H9 (cell line): ENCODE results near the gene TPPP. TPM values are rescaled to one million over a fixed set of nuclear protein-coding genes. Genes with fewer than 3 reads are reported as not detected.
A peak's percentile ranks its signal among the peaks of the same experiment; 100 is the strongest.
"Not testable (repeated sequence)": the region's sequence is repeated elsewhere in the genome, so short reads cannot be mapped to it uniquely, and the experiment has no call there.

ENCODE experiments used
- DNase-seq: peaks from one replicate; pipeline ENCODE4 v3.0.0-alpha.2; 2017
- H2AFZ ChIP-seq: one replicate; pipeline ENCODE4 v1.6.1; 2013; ENCODE audit warnings: mild to moderate bottlenecking, low read length, control low read depth, moderate library complexity
- H2AK5ac ChIP-seq: 2 replicates; pipeline ENCODE4 v1.6.1; 2013; ENCODE audit warnings: low read length, control low read depth, mixed read lengths; ENCODE audit not compliant: insufficient read length
- H2BK120ac ChIP-seq: one replicate; pipeline ENCODE4 v1.6.1; 2013; ENCODE audit warnings: low read depth, mild to moderate bottlenecking, low read length, control low read depth, inconsistent platforms; ENCODE audit not compliant: poor library complexity, severe bottlenecking
- H2BK12ac ChIP-seq: 2 replicates; pipeline ENCODE4 v1.6.1; 2013; ENCODE audit warnings: low read length, control low read depth, mixed read lengths, low read depth; ENCODE audit not compliant: insufficient read length
- H2BK15ac ChIP-seq: 2 replicates; pipeline ENCODE4 v1.6.1; 2013; ENCODE audit warnings: low read depth, low read length, control low read depth
- H2BK20ac ChIP-seq: one replicate; pipeline ENCODE4 v1.6.1; 2013; ENCODE audit warnings: low read depth, mild to moderate bottlenecking, low read length, control low read depth, inconsistent platforms; ENCODE audit not compliant: poor library complexity, severe bottlenecking
- H2BK5ac ChIP-seq: 2 replicates; pipeline ENCODE4 v1.6.1; 2013; ENCODE audit warnings: low read length, control low read depth, mixed read lengths; ENCODE audit not compliant: insufficient read length
- H3K14ac ChIP-seq: 2 replicates; pipeline ENCODE4 v1.6.1; 2013; ENCODE audit warnings: low read length, control low read depth; ENCODE audit not compliant: insufficient read depth
- H3K18ac ChIP-seq: 2 replicates; pipeline ENCODE4 v1.6.1; 2013; ENCODE audit warnings: low read depth, mild to moderate bottlenecking, mixed read lengths, low read length, control low read depth; ENCODE audit not compliant: insufficient read length
- H3K23ac ChIP-seq: 2 replicates; pipeline ENCODE4 v1.6.1; 2013; ENCODE audit warnings: low read length, control low read depth, mixed read lengths, low read depth; ENCODE audit not compliant: insufficient read length
- H3K23me2 ChIP-seq: 2 replicates; pipeline ENCODE4 v1.6.1; 2013; ENCODE audit warnings: low read depth, mild to moderate bottlenecking, mixed read lengths, low read length, control low read depth; ENCODE audit not compliant: insufficient read length, poor library complexity, severe bottlenecking
- H3K27ac ChIP-seq: 2 replicates; pipeline ENCODE4 v1.5.1; 2013; ENCODE audit warnings: low read length, control low read depth, mixed read lengths, low read depth; ENCODE audit not compliant: insufficient read length
- H3K27me3 ChIP-seq: 2 replicates; pipeline ENCODE4 v1.6.1; 2013; ENCODE audit warnings: low read length, control low read depth, inconsistent platforms; ENCODE audit not compliant: insufficient read depth
- H3K4ac ChIP-seq: 2 replicates; pipeline ENCODE4 v1.6.1; 2013; ENCODE audit warnings: low read depth, mild to moderate bottlenecking, control low read depth, inconsistent platforms, low read length, moderate library complexity
- H3K4me1 ChIP-seq: 2 replicates; pipeline ENCODE4 v1.6.1; 2013; ENCODE audit warnings: low read length, control low read depth, inconsistent platforms; ENCODE audit not compliant: insufficient read depth
- H3K4me2 ChIP-seq: 2 replicates; pipeline ENCODE4 v1.6.1; 2013; ENCODE audit warnings: low read length, control low read depth, mixed read lengths; ENCODE audit not compliant: insufficient read length, insufficient read depth
- H3K56ac ChIP-seq: 2 replicates; pipeline ENCODE4 v1.6.1; 2013; ENCODE audit warnings: low read depth, mild to moderate bottlenecking, mixed read lengths, low read length, control low read depth; ENCODE audit not compliant: insufficient read length
- H3K79me1 ChIP-seq: 2 replicates; pipeline ENCODE4 v1.6.1; 2013; ENCODE audit warnings: low read depth, mild to moderate bottlenecking, moderate library complexity, low read length, control low read depth, inconsistent platforms; ENCODE audit not compliant: insufficient read depth, poor library complexity, severe bottlenecking
- H3K79me2 ChIP-seq: 2 replicates; pipeline ENCODE4 v1.6.1; 2013; ENCODE audit warnings: low read length, control low read depth, inconsistent platforms; ENCODE audit not compliant: insufficient read depth
- H3K9ac ChIP-seq: 2 replicates; pipeline ENCODE4 v1.6.1; 2013; ENCODE audit warnings: low read length, control low read depth, mixed read lengths; ENCODE audit not compliant: insufficient read length; ENCODE audit errors: extremely low read depth
- H3K9me3 ChIP-seq: one replicate; pipeline ENCODE4 v1.6.1; 2013; ENCODE audit warnings: low read depth, low read length, inconsistent platforms; ENCODE audit not compliant: control insufficient read depth
- H3T11ph ChIP-seq: one replicate; pipeline ENCODE4 v1.6.1; 2013; ENCODE audit warnings: mild to moderate bottlenecking, low read length, control low read depth, inconsistent platforms
- H4K20me1 ChIP-seq: one replicate; pipeline ENCODE4 v1.6.1; 2013; ENCODE audit not compliant: control insufficient read depth, insufficient read length, insufficient read depth
- H4K5ac ChIP-seq: 2 replicates; pipeline ENCODE4 v1.6.1; 2013; ENCODE audit warnings: low read depth, mild to moderate bottlenecking, mixed read lengths, low read length, control low read depth; ENCODE audit not compliant: insufficient read length
- H4K8ac ChIP-seq: replicated peaks from 2 replicates; pipeline ENCODE4 v1.6.1; 2013; ENCODE audit warnings: low read length, control low read depth, mixed read lengths, low read depth; ENCODE audit not compliant: insufficient read length
- H4K91ac ChIP-seq: 2 replicates; pipeline ENCODE4 v1.6.1; 2013; ENCODE audit warnings: low read depth, mild to moderate bottlenecking, moderate library complexity, mixed read lengths, low read length, control low read depth; ENCODE audit not compliant: insufficient read length
- H3K27ac Mint-ChIP-seq, 3 experiments: 2 replicates in 2 of 3; 3 replicates in 1 of 3; pipeline ENCODE4 v1.8.0; 2020 to 2021; ENCODE audit warnings: mixed read lengths in 3 of 3, mild to moderate bottlenecking in 1 of 3, moderate library complexity in 1 of 3
- H3K27me3 Mint-ChIP-seq: 2 replicates; pipeline ENCODE4 v1.8.0; 2021; ENCODE audit warnings: low read depth, mild to moderate bottlenecking, moderate library complexity, mixed read lengths
- H3K36me3 Mint-ChIP-seq, 3 experiments: 2 replicates in 2 of 3; 3 replicates in 1 of 3; pipeline ENCODE4 v1.8.0; 2020 to 2021; ENCODE audit warnings: low read depth in 3 of 3, mixed read lengths in 3 of 3; ENCODE audit not compliant: insufficient read depth in 1 of 3
- H3K4me1 Mint-ChIP-seq, 2 experiments: 2 replicates each; pipeline ENCODE4 v1.8.0; 2020; ENCODE audit warnings: mixed read lengths in 2 of 2
- H3K4me3 Mint-ChIP-seq, 2 experiments: 2 replicates in 1 of 2; 3 replicates in 1 of 2; pipeline ENCODE4 v1.8.0; 2020 to 2021; ENCODE audit warnings: mild to moderate bottlenecking in 2 of 2, mixed read lengths in 2 of 2, moderate library complexity in 1 of 2
- H3K9me3 Mint-ChIP-seq, 2 experiments: 2 replicates in 1 of 2; 3 replicates in 1 of 2; pipeline ENCODE4 v1.8.0; 2020; ENCODE audit warnings: mild to moderate bottlenecking in 2 of 2, mixed read lengths in 2 of 2, moderate library complexity in 1 of 2
- CTCF ChIP-seq: fragments of 200-600 bp; sonication (generic); conservative IDR thresholded peaks from 3 replicates; pipeline ENCODE4 v1.8.0; 2021; ENCODE audit warnings: antibody characterized with exemption, mild to moderate bottlenecking
- WGBS: extraction: QIAGEN DNeasy Blood & Tissue Kit; methylation state at CpG from one replicate; pipeline ENCODE4 v1.1.7; 2013; ENCODE audit warnings: missing lambda C conversion rate, low lambda C conversion rate, mixed read lengths; ENCODE audit not compliant: insufficient read length; ENCODE audit errors: extremely low coverage; 5-methylcytosine and 5-hydroxymethylcytosine counted together
- total RNA-seq: library from RNA; stranded (reverse); gene quantifications from 2 replicates; pipeline ENCODE4 v1.2.1, GENCODE V29; 2021

TPPP gene
- total RNA-seq, 1 experiment from 2014 or later = 0.44 TPM

GRCh38 chr5:727087-727486 is 33.9 kb upstream of the TPPP start:
- H4K20me1 ChIP-seq, H3K27me3 ChIP-seq, H2BK15ac ChIP-seq, H3K18ac ChIP-seq, H3K4me2 ChIP-seq, H3K9ac ChIP-seq, H3K4me3 Mint-ChIP-seq, H3K36me3 Mint-ChIP-seq, H2AFZ ChIP-seq, H3K9me3 ChIP-seq, H3K4me1 Mint-ChIP-seq, H3K79me2 ChIP-seq, H4K5ac ChIP-seq, H2BK120ac ChIP-seq, H3K79me1 ChIP-seq, H2BK5ac ChIP-seq, H3K23me2 ChIP-seq, H3T11ph ChIP-seq, H3K23ac ChIP-seq, H2BK12ac ChIP-seq, H2BK20ac ChIP-seq, H2AK5ac ChIP-seq, H3K27ac ChIP-seq, H3K14ac ChIP-seq, H3K56ac ChIP-seq, H3K4ac ChIP-seq, H4K8ac ChIP-seq, H4K91ac ChIP-seq, H3K4me1 ChIP-seq, H3K9me3 Mint-ChIP-seq, H3K27ac Mint-ChIP-seq: not testable (repeated sequence)
- no CpG with 5 or more reads among the region's 9 CpGs for WGBS
- DNase-seq = peak; percentile 67
- peak; percentile 52 for TF ChIP-seq CTCF
- H3K27me3 Mint-ChIP-seq = peaks cover 17% of the 10 kb centered on the region

- H3K27ac Mint-ChIP-seq, H3K18ac ChIP-seq, H2BK12ac ChIP-seq, H3K27me3 ChIP-seq, DNase-seq, H3K9me3 ChIP-seq, H3K4me2 ChIP-seq, H3K9ac ChIP-seq, H4K20me1 ChIP-seq, H3K27ac ChIP-seq, H2BK15ac ChIP-seq, H2BK20ac ChIP-seq, H4K5ac ChIP-seq, H3K4me1 ChIP-seq, H3K23me2 ChIP-seq, H3K23ac ChIP-seq, H2BK5ac ChIP-seq, H3K56ac ChIP-seq, H2AFZ ChIP-seq, H2AK5ac ChIP-seq, H3T11ph ChIP-seq, H4K8ac ChIP-seq, H3K4me1 Mint-ChIP-seq, H4K91ac ChIP-seq, H3K79me2 ChIP-seq, H3K4me3 Mint-ChIP-seq, H3K36me3 Mint-ChIP-seq, H3K4ac ChIP-seq, H2BK120ac ChIP-seq, H3K79me1 ChIP-seq, H3K14ac ChIP-seq: not testable (repeated sequence)
- peaks cover 39% of the 10 kb centered on the region for H3K27me3 Mint-ChIP-seq
- no CpG with 5 or more reads among the region's 6 CpGs for WGBS
- peaks cover 7 to 12% of the 10 kb centered on the region in 2 experiments; a peak in 3 of 5 replicates for H3K9me3 Mint-ChIP-seq
Observed at GRCh38 chr5:723865-724264, 30.7 kb upstream of the TPPP start.
